ENCODE results near the gene EIPR1.

Gene EIPR1

DNA sequence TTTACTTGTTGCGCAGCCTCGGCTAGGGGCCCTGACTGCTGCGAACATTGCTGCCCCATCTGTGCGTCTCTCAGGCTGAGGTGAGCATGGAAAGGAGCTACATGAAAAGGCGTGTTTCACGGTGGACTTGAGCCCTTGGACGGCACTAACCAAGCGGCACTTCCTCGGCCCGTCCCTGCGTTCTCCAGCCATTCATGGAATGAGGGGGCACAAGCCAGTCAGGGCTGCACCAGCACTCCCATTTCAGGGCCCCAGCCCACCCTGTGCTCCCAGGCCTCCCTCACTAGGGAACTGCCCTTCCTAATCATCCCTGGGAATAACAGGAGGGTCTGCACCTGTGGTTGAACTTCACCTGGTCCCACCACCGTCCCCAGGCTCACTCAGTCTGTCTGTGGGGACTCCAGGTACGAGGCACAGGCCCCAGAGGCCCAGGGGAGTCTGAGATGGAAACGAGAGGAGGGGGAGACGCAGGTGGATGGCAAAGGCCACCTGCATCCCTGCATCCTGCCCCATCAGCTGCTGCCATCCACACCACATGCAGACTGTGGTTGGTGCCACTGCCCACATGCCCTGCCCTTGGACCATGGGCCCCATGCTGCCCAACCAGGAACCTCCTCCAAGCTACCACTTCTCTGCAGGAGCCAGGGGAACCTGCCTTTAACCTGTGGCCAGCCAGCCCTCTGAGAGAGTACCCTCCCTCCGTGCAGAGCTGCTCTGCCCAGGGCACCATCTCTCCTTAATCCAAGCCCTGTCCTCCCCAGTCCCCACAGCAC is 99.7 kb downstream of the EIPR1 start:
- H3K4me3 ChIP-seq (ENCODE audit: low read depth, low read length): no peak overlapping the region
- TF ChIP-seq, protein P1, sequence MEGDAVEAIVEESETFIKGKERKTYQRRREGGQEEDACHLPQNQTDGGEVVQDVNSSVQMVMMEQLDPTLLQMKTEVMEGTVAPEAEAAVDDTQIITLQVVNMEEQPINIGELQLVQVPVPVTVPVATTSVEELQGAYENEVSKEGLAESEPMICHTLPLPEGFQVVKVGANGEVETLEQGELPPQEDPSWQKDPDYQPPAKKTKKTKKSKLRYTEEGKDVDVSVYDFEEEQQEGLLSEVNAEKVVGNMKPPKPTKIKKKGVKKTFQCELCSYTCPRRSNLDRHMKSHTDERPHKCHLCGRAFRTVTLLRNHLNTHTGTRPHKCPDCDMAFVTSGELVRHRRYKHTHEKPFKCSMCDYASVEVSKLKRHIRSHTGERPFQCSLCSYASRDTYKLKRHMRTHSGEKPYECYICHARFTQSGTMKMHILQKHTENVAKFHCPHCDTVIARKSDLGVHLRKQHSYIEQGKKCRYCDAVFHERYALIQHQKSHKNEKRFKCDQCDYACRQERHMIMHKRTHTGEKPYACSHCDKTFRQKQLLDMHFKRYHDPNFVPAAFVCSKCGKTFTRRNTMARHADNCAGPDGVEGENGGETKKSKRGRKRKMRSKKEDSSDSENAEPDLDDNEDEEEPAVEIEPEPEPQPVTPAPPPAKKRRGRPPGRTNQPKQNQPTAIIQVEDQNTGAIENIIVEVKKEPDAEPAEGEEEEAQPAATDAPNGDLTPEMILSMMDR (IDR thresholded peaks at IDR 0.05; ENCODE audit: borderline replicate concordance, insufficient read depth, low read depth, low read length): no peak

DNA sequence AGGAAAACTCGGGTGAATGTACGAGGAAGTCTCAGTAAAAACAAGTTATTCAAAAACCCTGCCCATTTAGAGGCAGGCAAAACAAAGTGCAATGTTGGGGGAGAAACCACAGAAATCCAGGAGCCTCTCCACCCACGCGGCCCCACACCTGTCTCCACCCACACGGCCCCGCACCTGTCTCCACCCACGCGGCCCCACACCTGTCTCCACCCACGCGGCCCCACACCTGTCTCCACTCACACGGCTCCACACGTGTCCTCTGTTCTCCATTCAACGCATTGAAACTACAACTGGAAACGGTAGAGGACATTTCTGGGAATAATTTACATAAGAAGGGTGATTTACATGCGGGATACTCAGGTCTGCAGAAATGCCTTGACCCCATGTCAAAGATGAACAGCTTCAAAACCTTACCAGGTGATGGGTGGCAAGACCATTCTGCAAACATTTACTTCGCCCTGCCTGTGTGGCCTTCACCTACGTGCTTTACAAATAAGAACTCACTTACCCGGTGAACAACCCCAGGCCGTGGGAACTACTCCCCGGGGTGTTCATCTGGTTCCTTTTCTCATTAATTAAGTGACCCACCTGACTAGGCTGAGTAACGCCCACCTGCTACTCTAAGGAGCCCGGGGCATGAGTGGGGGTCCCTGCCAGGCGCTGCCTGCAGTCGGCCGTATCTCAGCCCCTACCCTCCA is 100.4 kb downstream of the EIPR1 start:
- TF ChIP-seq, protein P1 (IDR thresholded peaks at IDR 0.05; ENCODE audit: borderline replicate concordance, insufficient read depth, low read depth, low read length): no peak
- no peak overlapping the region for H3K4me3 ChIP-seq (ENCODE audit: low read depth, low read length)

DNA sequence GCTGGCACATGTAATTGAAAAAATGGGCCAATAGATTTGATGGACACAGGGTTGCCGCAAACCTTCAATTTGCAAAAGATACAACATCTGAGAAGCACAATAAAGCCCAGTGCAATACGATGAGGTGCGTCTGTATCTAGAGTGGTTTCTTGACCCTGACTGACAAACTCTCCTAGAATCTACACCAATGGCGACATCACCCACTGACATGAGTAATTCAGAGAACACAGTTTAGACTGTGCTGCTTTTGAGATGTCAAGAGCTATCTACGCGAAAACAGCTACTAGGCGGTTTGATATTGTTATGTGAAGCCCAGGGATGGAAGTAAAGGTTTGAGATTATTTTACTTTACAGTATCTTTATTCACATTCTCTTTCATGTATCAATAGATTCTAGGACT is 104.9 kb downstream of the EIPR1 start:
- H3K4me3 ChIP-seq (ENCODE audit: low read depth, low read length): no peak overlapping the region

DNA sequence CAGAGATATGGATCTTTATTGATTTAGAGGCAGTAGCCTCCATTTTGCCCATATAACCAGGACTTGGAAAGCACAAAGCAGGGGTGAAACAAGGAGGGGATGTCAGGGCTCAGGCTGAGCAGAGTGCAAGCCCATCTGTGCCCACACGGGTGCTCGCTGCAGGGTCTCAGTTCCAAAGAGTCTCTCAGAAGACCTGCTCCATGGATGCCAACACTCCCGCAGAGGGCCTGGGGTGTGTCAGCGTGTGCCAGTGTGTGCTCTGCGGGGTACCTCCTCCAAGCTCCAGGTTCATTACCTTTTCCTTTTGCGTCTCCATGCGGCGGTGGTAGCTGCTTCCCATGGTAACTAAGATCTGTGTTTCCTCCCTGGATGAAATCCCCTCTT is 107.5 kb downstream of the EIPR1 start:
- TF ChIP-seq, protein P1 (IDR thresholded peaks at IDR 0.05; ENCODE audit: borderline replicate concordance, insufficient read depth, low read depth, low read length): no peak
- no peak overlapping the region for H3K4me3 ChIP-seq (ENCODE audit: low read depth, low read length)

More for the DNA sequence above, 104.9 kb downstream of the EIPR1 start:
- TF ChIP-seq, protein P1 (IDR thresholded peaks at IDR 0.05; ENCODE audit: borderline replicate concordance, insufficient read depth, low read depth, low read length): no peak

DNA sequence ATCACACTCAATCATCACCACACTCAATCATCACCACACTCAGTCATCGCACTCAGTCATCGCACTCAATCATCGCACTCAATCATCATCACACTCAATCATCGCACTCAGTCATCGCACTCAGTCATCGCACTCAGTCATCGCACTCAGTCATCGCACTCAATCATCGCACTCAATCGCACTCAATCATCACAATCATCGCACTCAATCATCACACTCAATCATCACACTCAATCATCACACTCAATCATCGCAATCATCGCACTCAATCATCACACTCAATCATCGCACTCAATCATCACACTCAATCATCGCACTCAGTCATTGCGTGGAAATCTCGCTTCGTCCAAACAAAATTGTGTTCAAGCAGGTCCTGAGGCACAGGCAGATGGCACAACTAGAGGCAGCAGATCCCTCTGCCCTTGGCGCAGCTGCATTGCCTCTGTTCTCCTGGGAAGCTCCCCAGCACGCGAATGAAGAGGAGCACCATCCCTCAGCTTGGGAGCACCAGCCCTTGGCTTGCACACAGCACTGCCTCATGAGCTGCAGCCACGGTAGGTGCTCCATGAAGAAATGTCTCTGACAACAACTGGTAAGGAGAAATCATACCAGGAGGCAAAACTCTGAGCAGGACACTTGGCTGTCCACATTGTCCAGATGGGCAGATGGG is 108.1 kb downstream of the EIPR1 start:
- TF ChIP-seq, protein P1 (IDR thresholded peaks at IDR 0.05; ENCODE audit: borderline replicate concordance, insufficient read depth, low read depth, low read length): no peak

DNA sequence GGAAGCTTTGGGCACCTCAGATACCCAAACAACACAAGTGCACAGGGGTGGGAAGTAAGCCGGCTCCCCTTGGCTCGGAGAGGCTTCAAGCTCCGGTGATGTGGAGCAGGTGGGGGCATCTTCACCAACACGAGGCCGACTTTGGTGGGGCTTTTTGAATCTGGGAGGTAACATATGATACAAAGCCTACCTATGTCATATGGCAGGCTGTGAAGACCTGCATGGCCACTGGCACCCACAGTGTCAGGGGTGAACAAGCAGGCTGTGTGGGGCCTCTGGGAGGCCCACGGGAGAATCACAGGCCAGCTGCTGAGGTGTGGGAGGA is 109.0 kb downstream of the EIPR1 start:
- TF ChIP-seq, protein P1 (IDR thresholded peaks at IDR 0.05; ENCODE audit: borderline replicate concordance, insufficient read depth, low read depth, low read length): no peak

More for the DNA sequence above, 108.1 kb downstream of the EIPR1 start:
- H3K4me3 ChIP-seq (ENCODE audit: low read depth, low read length): no peak overlapping the region

More for the DNA sequence above, 109.0 kb downstream of the EIPR1 start:
- H3K4me3 ChIP-seq (ENCODE audit: low read depth, low read length): no peak overlapping the region
